Dedifferentiated amniotic fluid mesenchymal stem cell (primary cell): ENCODE measurements around the gene GPD1L.
"Not testable (repeated sequence)": the region's sequence is repeated elsewhere in the genome, so short reads cannot be mapped to it uniquely, and the experiment has no call there.

ENCODE experiments used
- DNase-seq: peaks from one replicate; pipeline ENCODE4 v3.0.0-alpha.2; 2016; ENCODE audit errors: extremely low spot score

Gene GPD1L

DNA sequence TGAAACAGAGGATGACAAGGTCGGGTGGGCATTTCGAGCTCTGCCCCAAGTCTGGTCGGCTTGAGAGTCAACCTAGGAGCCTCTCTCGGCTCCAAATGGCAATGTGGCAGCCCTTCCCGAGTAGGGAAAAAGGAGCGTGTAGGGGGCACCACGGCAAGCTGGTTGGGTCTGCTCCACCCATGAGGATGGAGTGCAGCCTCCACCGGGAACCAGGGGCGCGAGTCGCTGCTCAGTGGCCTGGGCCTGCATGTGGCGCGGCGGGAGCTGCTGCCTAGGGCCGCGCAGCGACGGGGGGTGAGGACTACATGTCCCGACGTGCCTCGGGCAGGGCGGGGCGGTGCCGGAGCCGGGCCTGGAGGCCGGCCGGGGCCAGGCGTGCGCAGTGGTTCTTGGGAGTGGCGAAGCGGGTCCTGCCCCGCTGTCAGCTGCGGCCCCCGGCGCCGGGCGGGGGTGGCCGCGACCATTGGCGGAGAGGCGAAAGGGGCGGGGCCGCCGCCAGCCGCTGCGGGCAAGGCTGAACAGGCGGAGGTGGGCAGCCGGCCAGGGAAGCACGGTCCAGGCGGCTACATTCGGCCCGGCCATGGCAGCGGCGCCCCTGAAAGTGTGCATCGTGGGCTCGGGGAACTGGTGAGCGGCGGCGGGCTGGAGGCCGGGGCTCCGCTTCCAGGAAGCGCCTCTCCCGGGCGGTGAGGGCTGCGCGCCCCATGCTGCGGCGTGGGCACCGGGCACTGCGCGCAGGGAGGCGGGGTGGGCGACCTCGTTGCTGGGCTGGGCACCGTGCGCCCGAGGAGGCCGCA is at the start of gene GPD1L:
GPD1L (plus strand) TSS at position 489 of the 797 bp plus-strand sequence; CDS start at position 581, 92 bp downstream.
- DNase-seq = peak; percentile 91

- not testable (repeated sequence) for DNase-seq
These were observed 48.0 kb upstream of the GPD1L start for GRCh38 chr3:32058465-32058864.

- DNase-seq = no peak
These were observed 43.4 kb upstream of the GPD1L start for GRCh38 chr3:32062950-32063582.

- DNase-seq = no peak
These were observed 39.7 kb upstream of the GPD1L start for GRCh38 chr3:32066686-32067085.

- DNase-seq = not testable (repeated sequence)
These were observed 32.2 kb upstream of the GPD1L start for GRCh38 chr3:32074194-32074593.

DNA sequence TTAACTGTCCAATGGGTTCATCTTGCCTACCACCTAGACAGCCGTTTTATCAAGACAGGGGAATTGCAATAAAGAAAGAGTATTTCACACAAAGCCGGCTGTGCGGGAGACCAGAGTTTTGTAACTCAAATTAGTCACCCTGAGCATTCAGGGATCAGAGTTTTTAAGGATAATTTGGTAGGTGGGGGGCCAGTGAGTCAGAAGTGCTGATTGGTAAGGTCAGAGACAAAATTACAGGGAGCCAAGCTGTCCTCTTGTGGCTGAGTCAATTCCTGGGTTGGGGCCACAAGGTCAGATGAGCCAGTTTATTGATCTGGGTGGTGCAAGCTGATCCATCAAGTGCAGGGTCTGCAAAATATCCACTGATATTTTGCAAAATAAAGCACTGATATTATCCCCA is 29.9 kb upstream of the GPD1L start:
- no peak for DNase-seq

DNA sequence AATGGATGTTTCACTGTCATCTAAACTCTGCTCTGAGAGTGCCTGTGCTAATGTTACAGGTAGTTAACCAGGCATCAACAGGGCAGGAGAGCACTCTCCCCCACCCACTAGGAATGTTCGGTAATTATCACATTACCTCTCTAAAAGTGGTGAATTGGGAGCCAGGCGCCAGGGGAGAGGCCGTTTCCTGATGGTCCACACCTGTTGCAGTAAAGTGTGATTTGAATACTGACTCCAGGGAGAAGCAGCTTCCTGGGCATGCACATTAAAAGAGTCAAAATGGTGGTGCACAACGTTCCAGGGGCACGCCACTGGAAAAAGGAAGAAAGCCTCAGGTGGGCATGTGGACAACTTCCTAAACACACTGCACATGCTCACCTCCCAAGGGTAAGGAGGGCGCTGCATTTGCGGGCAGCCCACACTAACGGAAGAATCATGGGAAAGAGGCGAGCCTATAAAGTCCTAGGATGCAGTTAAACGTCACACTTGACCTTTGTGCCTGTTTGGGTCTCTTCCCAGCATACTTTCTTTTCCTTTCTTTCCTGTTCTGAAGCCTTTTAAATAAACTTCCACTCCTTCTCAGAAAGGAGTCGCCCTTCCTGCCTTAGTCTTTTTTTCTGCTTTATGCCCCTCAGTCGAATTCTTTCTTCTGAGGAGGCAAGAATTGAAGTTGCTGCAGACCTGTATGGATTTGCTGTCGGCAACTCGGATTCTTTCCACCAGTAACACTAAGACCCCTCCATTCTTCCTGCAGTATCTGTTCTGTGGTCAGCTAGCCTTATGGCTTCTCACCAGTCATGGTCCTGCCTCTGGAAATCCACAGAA is 28.9 kb upstream of the GPD1L start:
- no peak for DNase-seq

- DNase-seq = no peak
These were observed 28.3 kb upstream of the GPD1L start for GRCh38 chr3:32078085-32078634.

- DNase-seq = no peak
These were observed 27.6 kb upstream of the GPD1L start for GRCh38 chr3:32078864-32079263.

DNA sequence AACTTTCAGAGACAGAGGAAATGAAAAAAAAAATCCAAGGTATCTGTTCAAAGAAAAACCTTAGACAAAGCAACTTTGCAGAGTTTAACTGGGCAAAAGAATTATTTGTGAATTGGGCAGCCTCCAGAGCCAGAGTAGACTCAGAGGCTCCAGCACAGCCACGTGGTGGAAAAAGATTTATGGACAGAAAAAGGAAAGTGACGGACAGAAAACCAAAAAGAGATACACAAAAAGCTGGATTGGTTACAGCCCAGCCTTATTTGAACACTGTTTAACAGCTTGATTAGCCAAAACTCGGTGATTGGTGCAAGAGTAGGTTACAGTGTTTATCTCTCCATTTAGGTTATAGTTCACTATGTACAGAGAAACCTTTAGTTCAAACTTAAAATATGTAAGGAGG is 23.7 kb upstream of the GPD1L start:
- DNase-seq = no peak

DNA sequence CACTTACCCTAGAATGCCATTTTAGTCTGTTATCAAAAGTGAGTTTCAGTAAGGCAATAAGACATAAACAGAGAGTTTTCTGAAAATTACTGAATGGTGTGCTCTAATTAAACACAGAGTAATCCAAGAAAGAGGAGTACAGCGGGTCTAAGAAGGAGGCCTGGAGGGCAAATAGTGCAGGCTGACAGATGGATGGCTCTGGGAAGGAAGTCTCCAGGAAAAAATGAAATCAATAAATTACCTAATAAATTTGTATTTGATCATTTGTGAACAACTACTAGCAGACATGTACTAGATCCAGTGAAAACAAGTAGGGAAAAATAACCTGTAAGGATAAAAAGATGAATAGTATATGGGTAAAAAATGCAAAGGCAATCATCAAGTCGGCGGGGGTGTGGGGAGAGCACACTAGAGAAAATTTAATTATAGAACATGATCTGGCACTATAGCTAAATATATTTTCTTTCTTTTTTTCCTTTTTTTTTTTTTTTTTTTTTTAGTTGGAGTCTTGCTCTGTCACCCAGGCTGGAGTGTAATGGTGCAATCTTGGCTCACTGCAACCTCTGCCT is 22.6 kb upstream of the GPD1L start:
- DNase-seq = no peak

DNA sequence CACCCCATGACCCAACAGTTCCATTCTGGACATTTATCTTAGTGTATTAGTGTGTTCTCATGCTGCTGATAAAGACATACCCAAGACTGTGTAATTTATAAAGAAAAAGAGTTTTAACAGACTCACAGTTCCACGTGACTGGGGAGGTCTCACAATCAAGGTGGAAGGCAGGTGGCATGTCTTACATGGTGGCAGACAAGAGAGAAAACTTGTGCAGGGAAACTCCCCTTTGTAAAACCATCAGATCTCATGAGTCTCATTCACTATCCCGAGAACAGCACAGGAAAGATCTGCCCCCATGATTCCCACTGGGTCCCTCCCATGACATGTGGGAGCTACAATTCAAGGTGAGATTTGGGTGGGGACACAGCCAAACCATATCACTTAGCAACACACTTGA is 21.6 kb upstream of the GPD1L start:
- no peak for DNase-seq

DNA sequence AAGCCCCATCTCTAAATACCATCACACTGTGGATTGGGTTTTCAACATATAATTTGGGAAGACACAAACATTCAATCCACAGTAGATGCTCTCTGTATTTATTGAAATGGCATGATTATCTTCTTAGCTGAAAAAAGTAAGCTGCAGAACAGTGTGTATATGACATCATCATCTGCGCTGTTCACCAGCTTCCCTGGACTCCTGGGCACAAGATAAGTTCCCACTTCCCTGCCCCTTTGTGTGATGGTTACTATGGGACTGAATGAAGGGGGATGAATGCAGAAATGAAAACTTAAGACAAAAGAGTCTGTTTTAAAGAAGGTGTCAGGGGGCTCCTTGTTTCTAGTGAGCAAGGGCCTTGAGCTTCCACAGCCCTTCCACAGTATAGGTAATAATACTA is 20.0 kb upstream of the GPD1L start:
- no peak for DNase-seq

GRCh38 chr3:32089476-32089875 is 16.9 kb upstream of the GPD1L start:
- no peak for DNase-seq

GRCh38 chr3:32093204-32093603 is 13.2 kb upstream of the GPD1L start:
- no peak for DNase-seq

- no peak for DNase-seq
These were observed 11.0 kb upstream of the GPD1L start for GRCh38 chr3:32095431-32095830.

- no peak for DNase-seq
These were observed 8.7 kb upstream of the GPD1L start for GRCh38 chr3:32097768-32098167.

DNA sequence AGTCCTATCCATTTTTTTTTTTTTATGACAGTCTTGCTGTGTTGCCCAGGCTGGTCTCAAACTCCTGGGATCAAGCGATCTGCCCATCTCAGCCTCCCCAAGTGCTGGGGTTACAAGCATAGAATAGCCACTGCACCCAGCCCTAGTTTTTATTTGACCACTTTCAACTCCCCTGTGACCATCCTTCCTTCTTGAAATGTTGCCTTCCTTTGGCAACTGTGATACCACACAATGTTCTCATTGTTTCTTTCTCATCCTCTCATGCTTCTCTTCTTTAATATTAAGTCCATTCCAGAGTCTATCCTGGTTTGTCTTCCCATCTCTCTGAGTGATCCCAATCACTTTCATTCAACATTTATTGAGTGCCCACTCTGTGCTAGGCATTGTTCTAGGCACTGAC is 7.9 kb upstream of the GPD1L start:
- DNase-seq = no peak

DNA sequence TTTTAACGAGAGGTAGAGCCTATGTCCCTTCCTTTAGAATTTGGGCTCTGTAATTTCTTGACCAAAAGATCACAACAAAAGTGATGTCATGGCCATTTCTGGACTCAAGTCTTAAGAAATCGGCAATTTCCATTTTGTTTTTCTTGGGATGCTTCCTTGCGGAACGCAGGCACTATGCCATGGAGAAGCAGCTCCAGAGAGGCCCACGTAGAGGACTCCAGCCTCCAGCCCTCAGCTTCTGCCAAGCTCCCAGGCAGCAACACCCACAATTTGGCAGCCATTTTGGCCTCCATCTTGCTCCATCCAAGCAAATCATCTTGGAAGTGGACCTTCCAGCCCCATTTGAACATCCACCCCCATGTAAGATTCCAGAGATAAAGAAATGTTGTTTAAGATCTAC is 6.0 kb upstream of the GPD1L start:
- DNase-seq = no peak

- no peak for DNase-seq
These were observed 4.1 kb upstream of the GPD1L start for GRCh38 chr3:32102289-32102688.

GRCh38 chr3:32104492-32104891 is 1.9 kb upstream of the GPD1L start:
- DNase-seq = no peak
